ENCODE results near the gene PLA2G4A. TPM values are rescaled to one million over a fixed set of nuclear protein-coding genes. Genes with fewer than 3 reads are reported as not detected.
"Not testable (repeated sequence)": the region's sequence is repeated elsewhere in the genome, so short reads cannot be mapped to it uniquely, and the experiment has no call there.

PLA2G4A gene
- polyA plus RNA-seq, 5 donors, result 7.6 to 12.8 (median 11.0) TPM

GRCh38 chr1:186915555-186915954, 86.8 kb downstream of the PLA2G4A start:
- no peak for DNase-seq

GRCh38 chr1:186917106-186917786, 88.5 kb downstream of the PLA2G4A start:
- DNase-seq, result not testable (repeated sequence)

GRCh38 chr1:186921386-186921785, 92.6 kb downstream of the PLA2G4A start:
- not testable (repeated sequence) for DNase-seq

GRCh38 chr1:186922814-186923213, 94.1 kb downstream of the PLA2G4A start:
- not testable (repeated sequence) for DNase-seq

GRCh38 chr1:186923486-186923885, 94.7 kb downstream of the PLA2G4A start:
- DNase-seq, result no peak

GRCh38 chr1:186925881-186926669, 97.3 kb downstream of the PLA2G4A start:
- no peak for DNase-seq

- DNase-seq, result peak; percentile 20 to 25
Observed at GRCh38 chr1:186927884-186928283, 99.1 kb downstream of the PLA2G4A start.

GRCh38 chr1:186930238-186930637, 101.5 kb downstream of the PLA2G4A start:
- no peak for DNase-seq

- DNase-seq, result no peak
Observed at GRCh38 chr1:186937016-186937670, 108.4 kb downstream of the PLA2G4A start.

GRCh38 chr1:186943891-186944686, 115.3 kb downstream of the PLA2G4A start:
- DNase-seq, result no peak

- DNase-seq, result no peak
Observed at GRCh38 chr1:186945146-186945545, 116.4 kb downstream of the PLA2G4A start.

GRCh38 chr1:186948535-186948934, 119.8 kb downstream of the PLA2G4A start:
- DNase-seq, result no peak

- DNase-seq, result no peak
Observed at GRCh38 chr1:186949173-186949572, 120.4 kb downstream of the PLA2G4A start.

GRCh38 chr1:186950547-186950946, 121.8 kb downstream of the PLA2G4A start:
- DNase-seq, result no peak

- DNase-seq, result no peak
Observed at GRCh38 chr1:186953876-186954275, 125.1 kb downstream of the PLA2G4A start.

- no peak for DNase-seq
Observed at GRCh38 chr1:186957314-186957713, 128.6 kb downstream of the PLA2G4A start.

- DNase-seq, result no peak
Observed at GRCh38 chr1:186958520-186958919, 129.8 kb downstream of the PLA2G4A start.

GRCh38 chr1:186960861-186961260, 132.1 kb downstream of the PLA2G4A start:
- DNase-seq, result no peak

GRCh38 chr1:186965847-186966246, 137.1 kb downstream of the PLA2G4A start:
- no peak for DNase-seq

GRCh38 chr1:186966456-186966855, 137.7 kb downstream of the PLA2G4A start:
- no peak for DNase-seq

- DNase-seq, result no peak
Observed at GRCh38 chr1:186967656-186968394, 139.1 kb downstream of the PLA2G4A start.
